NCI-H1694 treated with DMSO at 0.1 percent for 48 hours (cell line): Measurements from ENCODE around the gene PRIMPOL.
"Not testable (repeated sequence)": the region's sequence is repeated elsewhere in the genome, so short reads cannot be mapped to it uniquely, and the experiment has no call there.

Experiments
- DNase-seq: peaks from one replicate; lab custom pipeline; 2025; lab: John Stamatoyannopoulos, UW

Gene PRIMPOL

GRCh38 chr4:184649026-184649970, at the start of gene PRIMPOL, which contains the start of gene CASP3:
Gene PRIMPOL, plus strand, starts transcription at chr4:184649738. Its CDS starts 7,403 bp downstream, at chr4:184657141.
Gene CASP3, minus strand, starts transcription at chr4:184649447. Its CDS starts 10,994 bp downstream, at chr4:184638453.
- peak; percentile 92 for DNase-seq

- DNase-seq = not testable (repeated sequence)
Measured at GRCh38 chr4:184600982-184601381, 48.6 kb upstream of the PRIMPOL start.

- not testable (repeated sequence) for DNase-seq
Measured at GRCh38 chr4:184602857-184603256, 46.7 kb upstream of the PRIMPOL start.

GRCh38 chr4:184607429-184607828, 42.1 kb upstream of the PRIMPOL start:
- DNase-seq = not testable (repeated sequence)

GRCh38 chr4:184612074-184612473, 37.5 kb upstream of the PRIMPOL start:
- DNase-seq = no peak

- no peak for DNase-seq
Measured at GRCh38 chr4:184613405-184613804, 36.1 kb upstream of the PRIMPOL start.

GRCh38 chr4:184614509-184614908, 35.0 kb upstream of the PRIMPOL start:
- no peak for DNase-seq

GRCh38 chr4:184616168-184616567, 33.4 kb upstream of the PRIMPOL start:
- not testable (repeated sequence) for DNase-seq

GRCh38 chr4:184616633-184617551, 32.6 kb upstream of the PRIMPOL start:
- no peak for DNase-seq

GRCh38 chr4:184617600-184618196, 31.8 kb upstream of the PRIMPOL start:
- DNase-seq = no peak

GRCh38 chr4:184620212-184620867, 29.2 kb upstream of the PRIMPOL start:
- DNase-seq = no peak

- DNase-seq = no peak
Measured at GRCh38 chr4:184621518-184621917, 28.0 kb upstream of the PRIMPOL start.

- DNase-seq = not testable (repeated sequence)
Measured at GRCh38 chr4:184624504-184624903, 25.0 kb upstream of the PRIMPOL start.

GRCh38 chr4:184624972-184625554, 24.5 kb upstream of the PRIMPOL start:
- no peak for DNase-seq

- DNase-seq = not testable (repeated sequence)
Measured at GRCh38 chr4:184625783-184626596, 23.5 kb upstream of the PRIMPOL start.

GRCh38 chr4:184628103-184628502, 21.4 kb upstream of the PRIMPOL start:
- DNase-seq = no peak

- DNase-seq = no peak
Measured at GRCh38 chr4:184632842-184633241, 16.7 kb upstream of the PRIMPOL start.

GRCh38 chr4:184635381-184635780, 14.2 kb upstream of the PRIMPOL start:
- no peak for DNase-seq

GRCh38 chr4:184636144-184636543, 13.4 kb upstream of the PRIMPOL start:
- DNase-seq = no peak

- no peak for DNase-seq
Measured at GRCh38 chr4:184636897-184637296, 12.6 kb upstream of the PRIMPOL start.
